ENCODE measurements around the gene CCN5. TPM values are rescaled to one million over a fixed set of nuclear protein-coding genes. Genes with fewer than 3 reads are reported as not detected.

Gene CCN5
- total and polyA plus RNA-seq, 2 of the 13 experiments (the other 11 are each of a cell fraction or from before 2014, with no cell fraction given), result 0.12 TPM; not detected in 1

GRCh38 chr20:44776980-44777379, 61.8 kb downstream of the CCN5 start (continued):
- TF ChIP-seq ZNF142 (CRISPR knock-in tag; IDR thresholded peaks at IDR 0.05), result no peak
- TF ChIP-seq CHCHD3 (CRISPR knock-in tag; IDR thresholded peaks at IDR 0.05), result no peak
- no peak; the same call in 1 of the 2 replicates for TF ChIP-seq PREB (CRISPR knock-in tag; IDR thresholded peaks at IDR 0.05)
- peak; percentile 43; the same call in 1 of the 2 replicates for TF ChIP-seq ATF2 (CRISPR knock-in tag; IDR thresholded peaks at IDR 0.05)
- TF ChIP-seq SNAI1 (CRISPR knock-in tag; IDR thresholded peaks at IDR 0.05; ENCODE audit: borderline replicate concordance), result no peak
- no peak for TF ChIP-seq THAP7 (CRISPR knock-in tag; IDR thresholded peaks at IDR 0.05)
- no peak for TF ChIP-seq ZNF468 (CRISPR knock-in tag; IDR thresholded peaks at IDR 0.05)
- 0 out of 2 replicates have a peak, but pooled peaks have one; percentile 44 for TF ChIP-seq KLF12 (CRISPR knock-in tag; IDR thresholded peaks at IDR 0.05; ENCODE audit: borderline replicate concordance)
- no peak for TF ChIP-seq ARHGAP35 (CRISPR knock-in tag; IDR thresholded peaks at IDR 0.05; ENCODE audit: borderline replicate concordance)
- no peak for TF ChIP-seq IRF9 (CRISPR knock-in tag; IDR thresholded peaks at IDR 0.05; ENCODE audit: borderline replicate concordance)
- TF ChIP-seq ZNF850 (CRISPR knock-in tag; conservative IDR thresholded peaks at IDR 0.05), result no peak
- TF ChIP-seq KAT7 (CRISPR knock-in tag; IDR thresholded peaks at IDR 0.05; ENCODE audit: borderline replicate concordance), result no peak
- TF ChIP-seq ZNF710 (CRISPR knock-in tag; IDR thresholded peaks at IDR 0.05; ENCODE audit: borderline replicate concordance), result no peak
- 0 out of 2 replicates have a peak, but pooled peaks have one; percentile 78 for TF ChIP-seq NKX3-1 (CRISPR knock-in tag; IDR thresholded peaks at IDR 0.05)
- no peak for TF ChIP-seq SOX13 (IDR thresholded peaks at IDR 0.05)
- TF ChIP-seq SOX13 (CRISPR knock-in tag; conservative IDR thresholded peaks at IDR 0.05 in 1 of 2, IDR thresholded peaks at IDR 0.05 in 1 of 2), result peak in 1 of 2 experiments; percentile 45; a peak in 1 of 4 replicates
- TF ChIP-seq ZNF207 (IDR thresholded peaks at IDR 0.05; ENCODE audit: borderline replicate concordance), result no peak
- no peak for TF ChIP-seq NBN (conservative IDR thresholded peaks at IDR 0.05)
